ENCODE data around the gene THADA.

DNA sequence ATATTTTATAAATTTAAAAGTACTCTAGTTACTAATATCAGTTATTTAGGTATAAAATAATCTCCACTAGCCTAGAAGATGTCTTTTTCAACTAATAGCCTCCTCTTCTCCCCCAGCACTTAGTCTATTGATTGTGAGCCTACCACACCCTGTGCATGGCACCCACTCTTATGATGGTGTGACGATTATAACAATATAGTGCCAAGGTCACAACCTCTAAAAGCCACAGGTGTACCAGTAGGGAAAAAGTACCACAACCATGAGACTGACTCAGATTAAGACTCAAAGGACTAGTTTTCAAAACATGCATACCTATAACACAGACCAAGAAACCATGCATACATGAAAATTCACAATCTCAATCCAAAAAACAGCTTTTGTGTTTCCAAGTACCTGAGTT lies 27.6 kb downstream of the THADA start:
- TF ChIP-seq, protein P1, sequence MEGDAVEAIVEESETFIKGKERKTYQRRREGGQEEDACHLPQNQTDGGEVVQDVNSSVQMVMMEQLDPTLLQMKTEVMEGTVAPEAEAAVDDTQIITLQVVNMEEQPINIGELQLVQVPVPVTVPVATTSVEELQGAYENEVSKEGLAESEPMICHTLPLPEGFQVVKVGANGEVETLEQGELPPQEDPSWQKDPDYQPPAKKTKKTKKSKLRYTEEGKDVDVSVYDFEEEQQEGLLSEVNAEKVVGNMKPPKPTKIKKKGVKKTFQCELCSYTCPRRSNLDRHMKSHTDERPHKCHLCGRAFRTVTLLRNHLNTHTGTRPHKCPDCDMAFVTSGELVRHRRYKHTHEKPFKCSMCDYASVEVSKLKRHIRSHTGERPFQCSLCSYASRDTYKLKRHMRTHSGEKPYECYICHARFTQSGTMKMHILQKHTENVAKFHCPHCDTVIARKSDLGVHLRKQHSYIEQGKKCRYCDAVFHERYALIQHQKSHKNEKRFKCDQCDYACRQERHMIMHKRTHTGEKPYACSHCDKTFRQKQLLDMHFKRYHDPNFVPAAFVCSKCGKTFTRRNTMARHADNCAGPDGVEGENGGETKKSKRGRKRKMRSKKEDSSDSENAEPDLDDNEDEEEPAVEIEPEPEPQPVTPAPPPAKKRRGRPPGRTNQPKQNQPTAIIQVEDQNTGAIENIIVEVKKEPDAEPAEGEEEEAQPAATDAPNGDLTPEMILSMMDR (IDR thresholded peaks at IDR 0.05), result no peak
- no peak for TF ChIP-seq POLR2A (IDR thresholded peaks at IDR 0.05)
